Bronchial epithelial cell (primary cell): ENCODE results near the gene UBTD2. TPM values are rescaled to one million over a fixed set of nuclear protein-coding genes. Genes with fewer than 3 reads are reported as not detected.

Experiments
- DNase-seq: peaks from one replicate; pipeline ENCODE4 v3.0.0-alpha.2; 2010; ENCODE audit warnings: low read depth
- FAIRE-seq: peaks from 2 replicates; lab custom pipeline; 2011; peaks lifted over from hg19 to GRCh38; lab: Jason Lieb, UNC
- H3K27me3 ChIP-seq: 2 replicates; pipeline ENCODE4 v1.5.1; 2011; ENCODE audit warnings: low read length; ENCODE audit not compliant: control insufficient read depth, insufficient read depth
- H3K36me3 ChIP-seq: 2 replicates; pipeline ENCODE4 v1.5.1; 2011; ENCODE audit warnings: low read length; ENCODE audit not compliant: control insufficient read depth, insufficient read depth
- H3K4me3 ChIP-seq: 2 replicates; pipeline ENCODE4 v1.5.1; 2011; ENCODE audit warnings: mild to moderate bottlenecking, low read depth, low read length, control low read depth
- CTCF ChIP-seq: IDR thresholded peaks from 2 replicates; pipeline ENCODE4 v1.5.1; 2011; ENCODE audit warnings: mild to moderate bottlenecking, moderate library complexity, low read length, control low read depth, inconsistent platforms; ENCODE audit not compliant: insufficient read depth, severe bottlenecking
- total RNA-seq: library from RNA; depleted of rRNA; stranded (reverse); fragments of >200 nt; gene quantifications from 2 replicates; pipeline ENCODE4 v1.2.1, GENCODE V29; 2014

UBTD2 gene
- total RNA-seq, 1 donor from 2014 or later, result 20.8 TPM

- Histone ChIP-seq H3K4me3 (no peak overlapping the region), H3K27me3 (no peaks in the 10 kb centered on the region), H3K36me3 (peaks cover 6% of the 10 kb centered on the region)
- DNase-seq (no peak), FAIRE-seq (no peak)
- no peak for TF ChIP-seq CTCF
Observed at GRCh38 chr5:172235827-172236736, 47.5 kb downstream of the UBTD2 start.

GRCh38 chr5:172235132-172235780 is 48.3 kb downstream of the UBTD2 start:
- DNase-seq (no peak), FAIRE-seq (no peak)
- no peak for TF ChIP-seq CTCF
- Histone ChIP-seq H3K4me3 (no peak overlapping the region), H3K36me3 (peaks cover 6% of the 10 kb centered on the region), H3K27me3 (no peaks in the 10 kb centered on the region)

GRCh38 chr5:172234031-172234430 is 49.5 kb downstream of the UBTD2 start:
- no peaks in the 10 kb centered on the region for H3K27me3 ChIP-seq
- no peak for TF ChIP-seq CTCF
- FAIRE-seq (no peak), DNase-seq (no peak)
- H3K4me3 ChIP-seq, result no peak overlapping the region
- peaks cover 6% of the 10 kb centered on the region for H3K36me3 ChIP-seq

DNA sequence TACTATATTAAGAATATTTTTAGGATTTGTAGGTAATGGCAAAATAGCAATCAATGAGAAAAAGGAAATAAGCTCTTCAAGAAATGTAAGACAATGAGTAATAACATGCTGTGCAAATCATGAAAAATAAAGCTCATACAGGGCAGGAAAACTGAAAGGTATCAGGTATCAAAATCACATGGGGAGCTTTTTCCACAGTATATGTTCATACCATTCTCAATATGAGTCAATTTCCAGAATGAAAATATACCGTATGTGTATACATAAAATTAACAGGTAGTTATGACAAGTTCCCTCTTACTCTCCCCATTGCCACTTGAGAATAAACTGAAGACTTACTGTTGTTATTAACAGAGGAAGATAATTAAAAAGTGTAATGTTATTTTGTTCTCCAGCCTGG is 53.7 kb downstream of the UBTD2 start:
- no peak overlapping the region for H3K4me3 ChIP-seq
- no peak for DNase-seq
- peaks cover 6% of the 10 kb centered on the region for H3K36me3 ChIP-seq
- FAIRE-seq, result no peak
- no peak for TF ChIP-seq CTCF
- H3K27me3 ChIP-seq, result no peaks in the 10 kb centered on the region

GRCh38 chr5:172224996-172225395 is 58.6 kb downstream of the UBTD2 start:
- Histone ChIP-seq H3K27me3 (no peaks in the 10 kb centered on the region), H3K4me3 (no peak overlapping the region), H3K36me3 (peaks cover 1% of the 10 kb centered on the region)
- FAIRE-seq (no peak), DNase-seq (no peak)
- TF ChIP-seq CTCF, result no peak
